Measurements from ENCODE around the gene ITIH2. TPM values are rescaled to one million over a fixed set of nuclear protein-coding genes. Genes with fewer than 3 reads are reported as not detected.
"Not testable (repeated sequence)": the region's sequence is repeated elsewhere in the genome, so short reads cannot be mapped to it uniquely, and the experiment has no call there.

Gene ITIH2
- total RNA-seq, 4 donors from 2014 or later, result not detected

DNA sequence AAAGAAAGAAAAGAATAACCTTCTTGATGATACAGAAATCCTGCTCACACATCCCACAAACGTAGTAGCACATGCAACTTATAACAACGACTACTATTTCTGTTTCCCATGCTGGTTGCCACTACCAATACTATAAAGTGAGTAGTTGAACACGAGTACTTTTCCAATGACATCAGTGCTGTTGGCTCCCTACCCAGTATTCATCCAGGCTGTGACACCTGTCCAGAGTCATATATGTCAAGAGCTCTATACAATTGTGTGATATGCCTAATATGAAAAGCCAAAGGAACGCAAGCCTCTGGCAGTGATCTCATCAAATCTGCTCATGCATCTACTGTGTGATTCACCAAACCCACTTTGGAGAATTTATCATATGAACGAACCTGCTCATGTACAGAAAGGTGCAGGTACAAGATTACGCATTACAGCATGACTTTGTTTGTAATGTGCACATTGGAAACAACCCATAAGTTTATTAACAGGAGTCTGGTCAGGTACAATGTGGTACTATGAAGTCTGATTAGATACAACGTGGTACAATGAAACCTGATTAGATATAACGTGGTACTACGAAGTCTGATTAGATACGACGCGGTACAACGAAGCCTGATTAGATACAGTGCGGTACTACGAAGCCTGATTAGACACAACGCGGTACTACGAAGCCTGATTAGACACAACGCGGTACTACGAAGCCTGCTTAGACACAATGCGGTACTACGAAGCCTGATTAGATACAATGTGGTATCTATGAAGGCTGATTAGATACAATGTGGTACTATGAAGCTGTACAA lies 30.6 kb upstream of the ITIH2 start:
- DNase-seq, result no peak
- TF ChIP-seq, protein P1, sequence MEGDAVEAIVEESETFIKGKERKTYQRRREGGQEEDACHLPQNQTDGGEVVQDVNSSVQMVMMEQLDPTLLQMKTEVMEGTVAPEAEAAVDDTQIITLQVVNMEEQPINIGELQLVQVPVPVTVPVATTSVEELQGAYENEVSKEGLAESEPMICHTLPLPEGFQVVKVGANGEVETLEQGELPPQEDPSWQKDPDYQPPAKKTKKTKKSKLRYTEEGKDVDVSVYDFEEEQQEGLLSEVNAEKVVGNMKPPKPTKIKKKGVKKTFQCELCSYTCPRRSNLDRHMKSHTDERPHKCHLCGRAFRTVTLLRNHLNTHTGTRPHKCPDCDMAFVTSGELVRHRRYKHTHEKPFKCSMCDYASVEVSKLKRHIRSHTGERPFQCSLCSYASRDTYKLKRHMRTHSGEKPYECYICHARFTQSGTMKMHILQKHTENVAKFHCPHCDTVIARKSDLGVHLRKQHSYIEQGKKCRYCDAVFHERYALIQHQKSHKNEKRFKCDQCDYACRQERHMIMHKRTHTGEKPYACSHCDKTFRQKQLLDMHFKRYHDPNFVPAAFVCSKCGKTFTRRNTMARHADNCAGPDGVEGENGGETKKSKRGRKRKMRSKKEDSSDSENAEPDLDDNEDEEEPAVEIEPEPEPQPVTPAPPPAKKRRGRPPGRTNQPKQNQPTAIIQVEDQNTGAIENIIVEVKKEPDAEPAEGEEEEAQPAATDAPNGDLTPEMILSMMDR (IDR thresholded peaks at IDR 0.05), result no peak
- no peak for TF ChIP-seq POLR2A (IDR thresholded peaks at IDR 0.05)
- H3K4me1 ChIP-seq, result no peaks in the 10 kb centered on the region
- H3K27me3 ChIP-seq, result peaks cover 0 to 5% of the 10 kb centered on the region in 2 donors
- no peaks in the 10 kb centered on the region for H3K9me3 ChIP-seq
- no peak overlapping the region for H3K4me3 ChIP-seq
- no peaks in the 10 kb centered on the region for H3K36me3 ChIP-seq
- no peak overlapping the region for H3K27ac ChIP-seq

DNA sequence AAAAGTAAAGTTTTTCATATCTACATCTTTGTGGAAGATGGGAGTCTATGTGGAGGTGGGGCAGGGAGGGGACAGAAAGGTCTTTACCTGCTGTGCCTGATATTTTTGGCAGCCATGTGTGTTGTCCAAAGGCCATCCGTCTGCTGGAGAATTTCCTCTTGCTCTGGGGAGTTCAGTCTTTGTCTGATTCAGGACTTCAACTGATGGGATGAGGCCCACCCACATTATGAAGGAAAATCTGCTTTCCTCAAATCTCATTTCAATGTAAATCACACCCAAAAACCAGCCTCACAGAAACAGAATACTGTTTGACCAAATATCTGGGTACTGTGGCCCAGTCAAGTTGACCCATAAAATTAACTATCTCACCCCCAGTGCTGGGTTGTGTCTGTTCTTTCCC lies 23.9 kb upstream of the ITIH2 start:
- Histone ChIP-seq H3K9me3 (no peaks in the 10 kb centered on the region), H3K27me3 (no peaks in the 10 kb centered on the region), H3K27ac (no peak overlapping the region), H3K36me3 (no peaks in the 10 kb centered on the region), H3K4me1 (no peaks in the 10 kb centered on the region), H3K4me3 (no peak overlapping the region)
- no peak for DNase-seq
- no peak for TF ChIP-seq POLR2A (IDR thresholded peaks at IDR 0.05)
- TF ChIP-seq, protein P1 (IDR thresholded peaks at IDR 0.05), result no peak

DNA sequence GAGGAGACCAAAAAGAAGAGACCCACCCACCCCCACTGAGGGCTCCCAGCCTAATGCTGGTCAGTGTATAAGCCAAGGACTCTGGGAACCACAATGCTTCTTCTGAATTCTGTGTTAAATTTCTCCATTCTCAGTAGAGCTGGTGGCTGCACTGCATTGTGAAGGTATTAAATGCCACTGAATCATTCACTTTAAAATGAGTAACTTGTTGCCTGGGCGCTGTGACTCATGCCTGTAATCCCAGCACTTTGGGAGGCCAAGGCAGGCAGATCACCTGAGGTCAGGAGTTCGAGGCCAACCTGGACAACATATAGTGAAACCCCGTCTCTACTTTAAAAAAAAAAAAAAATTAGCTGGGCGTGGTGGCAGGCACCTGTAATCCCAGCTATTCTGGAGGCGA lies 23.0 kb upstream of the ITIH2 start:
- H3K27me3 ChIP-seq, H3K36me3 ChIP-seq, H3K4me1 ChIP-seq, H3K9me3 ChIP-seq, DNase-seq, H3K27ac ChIP-seq, H3K4me3 ChIP-seq: not testable (repeated sequence)

DNA sequence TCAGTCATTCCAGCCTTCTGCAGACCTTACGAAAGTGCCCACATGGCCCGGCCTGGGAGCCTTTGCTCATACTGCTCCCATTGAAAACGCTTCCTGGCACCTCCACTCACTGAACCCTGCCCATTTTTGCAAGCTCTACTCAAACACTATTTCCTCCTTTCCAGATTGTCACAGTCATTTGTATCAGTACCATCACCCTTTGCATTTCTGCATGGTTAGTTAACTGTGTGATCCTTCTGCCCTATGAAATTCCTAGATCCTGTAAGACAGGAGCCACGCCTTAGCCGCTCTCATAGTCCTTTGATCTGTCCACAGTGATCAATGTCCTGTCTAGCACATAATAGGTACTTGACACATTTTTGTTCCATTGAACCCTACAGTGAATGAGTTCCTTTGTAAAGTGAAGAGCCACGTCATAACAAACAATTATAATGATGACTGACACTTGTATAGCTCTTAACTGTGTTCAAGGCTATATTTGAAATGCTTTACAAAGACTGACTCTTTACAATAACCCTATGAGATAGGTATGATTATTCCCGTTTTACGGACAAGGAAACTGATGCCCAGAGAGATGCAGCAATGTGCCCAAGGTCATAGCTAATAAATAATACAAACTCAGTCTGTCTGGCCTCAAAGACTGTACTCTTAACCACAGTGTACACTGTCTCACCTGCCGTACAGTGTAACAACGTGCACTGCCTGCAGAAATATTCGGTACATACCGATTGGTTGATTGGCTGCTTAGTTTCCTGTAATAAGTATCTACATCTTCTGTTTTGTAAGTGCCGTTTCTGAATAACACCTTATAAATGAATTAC lies 16.6 kb upstream of the ITIH2 start:
- Histone ChIP-seq H3K9me3 (no peaks in the 10 kb centered on the region), H3K27me3 (no peaks in the 10 kb centered on the region), H3K36me3 (no peaks in the 10 kb centered on the region), H3K4me1 (no peaks in the 10 kb centered on the region), H3K4me3 (no peak overlapping the region), H3K27ac (no peak overlapping the region)
- TF ChIP-seq POLR2A (IDR thresholded peaks at IDR 0.05), result no peak
- TF ChIP-seq, protein P1 (IDR thresholded peaks at IDR 0.05), result no peak
- DNase-seq, result no peak

DNA sequence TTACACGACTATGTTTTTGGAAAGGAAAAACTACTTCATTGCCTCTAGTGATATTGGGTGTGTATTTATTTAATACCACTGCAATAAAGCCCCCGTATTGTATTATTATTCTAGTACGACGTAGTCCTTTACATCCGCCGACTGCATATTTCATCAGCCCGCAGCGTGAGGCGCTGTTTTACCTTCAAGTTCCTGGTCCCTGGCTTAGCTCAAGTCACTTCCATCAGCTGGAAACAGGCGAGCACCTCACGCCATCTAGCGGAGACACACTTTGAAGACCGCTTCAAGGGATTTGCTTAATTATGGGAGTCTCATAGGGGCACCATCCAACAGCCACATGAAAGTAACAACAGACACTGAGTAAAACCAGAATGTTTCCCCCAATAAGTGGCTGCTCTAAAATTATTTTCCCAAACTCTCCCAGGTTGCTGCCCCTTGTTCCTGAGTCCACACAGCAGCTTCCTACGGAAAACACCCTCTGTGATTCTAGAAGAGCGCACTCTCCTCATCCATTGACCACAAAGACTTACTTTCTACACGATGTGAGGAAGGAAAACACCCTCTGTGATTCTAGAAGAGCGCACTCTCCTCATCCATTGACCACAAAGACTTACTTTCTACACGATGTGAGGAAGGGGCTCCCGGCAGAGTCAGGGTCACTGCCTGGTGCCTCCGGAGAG lies 15.7 kb upstream of the ITIH2 start:
- DNase-seq, result peak; percentile 63 to 90 (median 66)
- Histone ChIP-seq H3K36me3 (no peaks in the 10 kb centered on the region), H3K27ac (no peak overlapping the region), H3K4me3 (no peak overlapping the region), H3K27me3 (no peaks in the 10 kb centered on the region), H3K4me1 (no peaks in the 10 kb centered on the region), H3K9me3 (peaks cover 0 to 4% (median 2%) of the 10 kb centered on the region in 4 donors)
- no peak for TF ChIP-seq POLR2A (IDR thresholded peaks at IDR 0.05)
- TF ChIP-seq, protein P1 (IDR thresholded peaks at IDR 0.05), result peak; percentile 64 to 80 (median 76)

Measured in Peyer's patch (tissue), 4 donors.